ENCODE data around the gene ELP4.

ELP4 gene

GRCh38 chr11:31651822-31652221 lies 142.3 kb downstream of the ELP4 start (continued):
- TF ChIP-seq ZNF658 (tag by site-specific recombination; IDR thresholded peaks at IDR 0.05) (no peak), ZNF544 (tag by site-specific recombination; IDR thresholded peaks at IDR 0.05) (no peak), ZNF596 (tag by site-specific recombination; IDR thresholded peaks at IDR 0.05) (no peak), ZNF549 (tag by site-specific recombination; IDR thresholded peaks at IDR 0.05) (no peak), ZNF292 (tag by site-specific recombination; IDR thresholded peaks at IDR 0.05; ENCODE audit: borderline replicate concordance, low read depth) (no peak), ATF2 (tag by site-specific recombination; IDR thresholded peaks at IDR 0.05; ENCODE audit: low read depth) (no peak)

DNA sequence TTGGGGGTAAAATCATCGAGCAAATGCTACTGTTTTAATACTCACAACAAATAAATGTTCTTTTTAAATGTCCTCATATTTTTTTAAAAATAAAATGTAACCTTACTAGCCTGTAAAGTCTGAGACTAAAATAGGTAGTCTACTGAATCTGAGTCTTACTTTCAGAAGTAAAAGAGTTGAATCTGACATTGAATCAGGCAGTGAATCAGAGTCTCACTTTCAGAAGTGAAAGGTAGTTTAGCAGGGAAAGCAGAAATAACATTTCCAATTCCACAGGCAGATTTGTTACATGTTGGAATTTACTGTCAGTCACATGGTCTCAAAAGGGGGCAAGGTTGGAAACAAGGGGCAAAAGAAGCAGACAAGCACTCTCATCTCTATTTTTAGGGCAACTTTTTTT lies 143.0 kb downstream of the ELP4 start:
- Histone ChIP-seq H3K4me3 (ENCODE audit: low read depth, low read length) (no peak overlapping the region), H3K9me3 (ENCODE audit: control insufficient read depth, insufficient read depth, low read depth, low read length) (no peaks in the 10 kb centered on the region), H3K4me1 (ENCODE audit: control insufficient read depth, insufficient read depth, low read length) (no peaks in the 10 kb centered on the region), H3K27ac (ENCODE audit: extremely low read depth, low read depth, low read length) (no peak overlapping the region), H3K36me3 (ENCODE audit: control insufficient read depth in 2 of 2, insufficient read depth in 1 of 2, low read length in 2 of 2) (no peaks in the 10 kb centered on the region)
- ChIA-PET CTCF (interaction anchor here (2.2 kb wide), 1 partner anchor 11 kb away, joined by 13 read pairs; no protein-coding TSS in a partner anchor), POLR2A (no interaction called here)
- TF ChIP-seq ZNF473 (tag by site-specific recombination; IDR thresholded peaks at IDR 0.05) (no peak), PRDM1 (tag by site-specific recombination; IDR thresholded peaks at IDR 0.05) (peak; percentile 80)

- no peaks in the 10 kb centered on the region for H3K4me1 ChIP-seq (ENCODE audit: control insufficient read depth, insufficient read depth, low read length)
- TF ChIP-seq, protein P1, sequence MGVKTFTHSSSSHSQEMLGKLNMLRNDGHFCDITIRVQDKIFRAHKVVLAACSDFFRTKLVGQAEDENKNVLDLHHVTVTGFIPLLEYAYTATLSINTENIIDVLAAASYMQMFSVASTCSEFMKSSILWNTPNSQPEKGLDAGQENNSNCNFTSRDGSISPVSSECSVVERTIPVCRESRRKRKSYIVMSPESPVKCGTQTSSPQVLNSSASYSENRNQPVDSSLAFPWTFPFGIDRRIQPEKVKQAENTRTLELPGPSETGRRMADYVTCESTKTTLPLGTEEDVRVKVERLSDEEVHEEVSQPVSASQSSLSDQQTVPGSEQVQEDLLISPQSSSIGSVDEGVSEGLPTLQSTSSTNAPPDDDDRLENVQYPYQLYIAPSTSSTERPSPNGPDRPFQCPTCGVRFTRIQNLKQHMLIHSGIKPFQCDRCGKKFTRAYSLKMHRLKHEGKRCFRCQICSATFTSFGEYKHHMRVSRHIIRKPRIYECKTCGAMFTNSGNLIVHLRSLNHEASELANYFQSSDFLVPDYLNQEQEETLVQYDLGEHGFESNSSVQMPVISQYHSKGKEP (tag by site-specific recombination; IDR thresholded peaks at IDR 0.05): no peak
- TF ChIP-seq ZNF585B (tag by site-specific recombination; IDR thresholded peaks at IDR 0.05) (no peak), ZNF37A (tag by site-specific recombination; IDR thresholded peaks at IDR 0.05) (no peak)
- ChIA-PET CTCF (interaction anchor here (0.6 to 1.0 kb wide), 4 partner anchors 9 to 35 kb away, joined by 3 to 4 read pairs (median 4); no protein-coding TSS in a partner anchor), POLR2A (no interaction called here)
- no peak overlapping the region for H3K27ac ChIP-seq (ENCODE audit: extremely low read depth, low read depth, low read length)
- no peaks in the 10 kb centered on the region for H3K9me3 ChIP-seq (ENCODE audit: control insufficient read depth, insufficient read depth, low read depth, low read length)
- no peak overlapping the region for H3K4me3 ChIP-seq (ENCODE audit: low read depth, low read length)
- no peaks in the 10 kb centered on the region for H3K36me3 ChIP-seq (ENCODE audit: control insufficient read depth in 2 of 2, insufficient read depth in 1 of 2, low read length in 2 of 2)
Observed at GRCh38 chr11:31655483-31655882, 145.9 kb downstream of the ELP4 start.

- no peak overlapping the region for H3K27ac ChIP-seq (ENCODE audit: extremely low read depth, low read depth, low read length)
- ChIA-PET CTCF (interaction anchor here (0.8 to 1.0 kb wide), 2 partner anchors 14 to 16 kb away, joined by 3 to 4 read pairs; no protein-coding TSS in a partner anchor), POLR2A (no interaction called here)
- TF ChIP-seq KLF17 (tag by site-specific recombination; IDR thresholded peaks at IDR 0.05): no peak
- no peak for TF ChIP-seq HOXC10 (CRISPR knock-in tag; IDR thresholded peaks at IDR 0.05)
- TF ChIP-seq ZNF560 (tag by site-specific recombination; IDR thresholded peaks at IDR 0.05; ENCODE audit: borderline replicate concordance): no peak
- TF ChIP-seq ZNF658 (tag by site-specific recombination; IDR thresholded peaks at IDR 0.05): no peak
- TF ChIP-seq ZNF621 (tag by site-specific recombination; IDR thresholded peaks at IDR 0.05): no peak
- TF ChIP-seq ZNF266 (tag by site-specific recombination; IDR thresholded peaks at IDR 0.05; ENCODE audit: low read depth): no peak
- TF ChIP-seq ZBTB49 (tag by site-specific recombination; IDR thresholded peaks at IDR 0.05; ENCODE audit: low read depth): no peak
- TF ChIP-seq CTCF (tag by site-specific recombination; IDR thresholded peaks at IDR 0.05): no peak
- no peak for TF ChIP-seq IKZF3 (tag by site-specific recombination; IDR thresholded peaks at IDR 0.05)
- TF ChIP-seq ZNF488 (tag by site-specific recombination; IDR thresholded peaks at IDR 0.05): no peak
Observed at GRCh38 chr11:31656051-31656450, 146.5 kb downstream of the ELP4 start.

More at GRCh38 chr11:31656051-31656450, 146.5 kb downstream of the ELP4 start:
- H3K4me3 ChIP-seq (ENCODE audit: low read depth, low read length): no peak overlapping the region
- H3K9me3 ChIP-seq (ENCODE audit: control insufficient read depth, insufficient read depth, low read depth, low read length): no peaks in the 10 kb centered on the region
- H3K4me1 ChIP-seq (ENCODE audit: control insufficient read depth, insufficient read depth, low read length): no peaks in the 10 kb centered on the region
- H3K36me3 ChIP-seq (ENCODE audit: control insufficient read depth in 2 of 2, insufficient read depth in 1 of 2, low read length in 2 of 2): no peaks in the 10 kb centered on the region

Measured in HEK293 (cell line).